Natural killer cell treated with Interleukin-12 subunit alpha and Interleukin-12 subunit beta and Interleukin-15 and Interleukin-18, amount 100 ng/mL, for 72 hours (primary cell): Measurements from ENCODE around the gene TSPAN11. TPM values are rescaled to one million over a fixed set of nuclear protein-coding genes. Genes with fewer than 3 reads are reported as not detected.

Experiments
- ATAC-seq, 2 donors: fragments of 150-1000 bp; cut with Tn5 transposase in 1 of 2; sonication (Bioruptor Pico), chemical (Tn5 transposase) in 1 of 2; 2 replicates each; pipeline ENCODE4 v1.10.0; 2021
- DNase-seq: peaks from one replicate; pipeline ENCODE4 v3.0.0; 2022; ENCODE audit warnings: low spot score
- H3K27ac Mint-ChIP-seq, 2 donors: 1 replicate in 1 of 2; 2 replicates in 1 of 2; pipeline ENCODE4 v1.8.0; 2022; ENCODE audit warnings: mixed read lengths in 2 of 2, mild to moderate bottlenecking in 1 of 2, moderate library complexity in 1 of 2
- H3K27me3 Mint-ChIP-seq, 2 donors: 1 replicate in 1 of 2; 2 replicates in 1 of 2; pipeline ENCODE4 v1.8.0; 2022; ENCODE audit warnings: mixed read lengths in 2 of 2
- H3K36me3 Mint-ChIP-seq: one replicate; pipeline ENCODE4 v1.8.0; 2022; ENCODE audit warnings: mixed read lengths
- H3K4me1 Mint-ChIP-seq, 2 donors: 1 replicate in 1 of 2; 2 replicates in 1 of 2; pipeline ENCODE4 v1.8.0; 2022; ENCODE audit warnings: low read depth in 2 of 2, mixed read lengths in 2 of 2, mild to moderate bottlenecking in 1 of 2
- H3K4me3 Mint-ChIP-seq: one replicate; pipeline ENCODE4 v1.8.0; 2022; ENCODE audit warnings: mixed read lengths
- H3K9me3 Mint-ChIP-seq: 2 replicates; pipeline ENCODE4 v1.8.0; 2022; ENCODE audit warnings: mixed read lengths
- total RNA-seq, 2 donors: library from RNA; stranded (reverse); gene quantifications; one replicate each; pipeline ENCODE4 v1.2.3, GENCODE V29; 2022

The TSPAN11 gene
- total RNA-seq, 2 donors from 2014 or later: not detected

DNA sequence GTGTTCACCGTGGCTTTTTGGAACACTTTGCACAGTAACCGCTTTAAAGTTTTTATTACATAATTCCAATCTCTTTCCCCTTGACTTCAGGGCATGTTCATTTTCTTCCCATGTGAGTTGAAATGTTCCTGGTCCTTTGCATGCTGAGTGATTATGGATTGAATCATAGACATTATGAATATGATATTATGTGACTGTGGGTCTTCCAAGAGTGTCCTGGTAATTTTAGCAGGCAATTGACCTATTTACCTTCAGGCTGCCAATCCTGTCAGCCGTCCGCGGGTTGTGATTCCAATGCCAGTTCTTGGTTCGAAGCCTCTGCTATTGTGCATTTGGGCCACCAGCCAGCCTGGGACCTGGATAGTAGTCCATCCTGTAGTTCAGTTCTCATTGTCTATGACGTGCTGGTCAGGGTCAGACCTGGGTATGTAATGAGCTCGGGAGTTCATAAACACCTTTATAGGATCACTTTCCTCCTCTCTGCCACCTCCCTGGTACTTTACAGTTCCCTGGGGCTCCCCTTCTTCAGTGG is 114.6 kb downstream of the TSPAN11 start:
- ATAC-seq: no peak
- Mint-ChIP-seq H3K27ac (no peak overlapping the region), H3K36me3 (no peaks in the 10 kb centered on the region), H3K4me1 (no peaks in the 10 kb centered on the region), H3K4me3 (no peak overlapping the region), H3K27me3 (peaks cover 6 to 13% of the 10 kb centered on the region in 2 donors), H3K9me3 (no peaks in the 10 kb centered on the region)
- DNase-seq: no peak

Other genes starting within 250 kb of the TSPAN11 start
- 10 to 100 TPM; 40.0 to 49.1 TPM for gene IPO8, start 230.9 kb upstream of the TSPAN11 start, total RNA-seq
- gene CAPRIN2, start 171.8 kb upstream of the TSPAN11 start, total RNA-seq: 10 to 100 TPM; 12.9 to 16.2 TPM
- gene DDX11, start 147.1 kb downstream of the TSPAN11 start, total RNA-seq: 100 to 1,000 TPM; 102 to 257 TPM